ENCODE results near the gene RERE.
"Not testable (repeated sequence)": the region's sequence is repeated elsewhere in the genome, so short reads cannot be mapped to it uniquely, and the experiment has no call there.

RERE gene

DNA sequence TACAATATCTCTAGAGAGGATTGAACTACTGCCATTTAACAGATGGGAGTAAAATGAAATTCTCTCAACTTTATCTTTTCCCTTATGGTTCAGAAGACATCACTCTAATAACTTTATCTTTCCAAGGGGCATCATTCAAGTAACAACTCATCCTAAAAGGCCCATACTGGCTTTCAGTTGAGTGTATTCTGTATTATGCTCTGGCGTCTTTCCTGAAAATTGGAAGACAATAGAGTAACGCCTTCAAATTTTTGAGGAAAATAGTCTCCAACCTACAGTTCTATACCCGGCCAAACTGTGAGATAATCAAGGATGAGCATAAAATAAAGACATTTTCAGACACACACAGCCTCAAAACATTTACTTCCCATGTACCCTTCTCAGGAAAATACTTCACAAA is 103.3 kb downstream of the RERE start:
- DNase-seq: no peak

GRCh38 chr1:8712413-8713231 is 104.8 kb downstream of the RERE start:
- peak; percentile 65 to 87 (median 78) for DNase-seq

DNA sequence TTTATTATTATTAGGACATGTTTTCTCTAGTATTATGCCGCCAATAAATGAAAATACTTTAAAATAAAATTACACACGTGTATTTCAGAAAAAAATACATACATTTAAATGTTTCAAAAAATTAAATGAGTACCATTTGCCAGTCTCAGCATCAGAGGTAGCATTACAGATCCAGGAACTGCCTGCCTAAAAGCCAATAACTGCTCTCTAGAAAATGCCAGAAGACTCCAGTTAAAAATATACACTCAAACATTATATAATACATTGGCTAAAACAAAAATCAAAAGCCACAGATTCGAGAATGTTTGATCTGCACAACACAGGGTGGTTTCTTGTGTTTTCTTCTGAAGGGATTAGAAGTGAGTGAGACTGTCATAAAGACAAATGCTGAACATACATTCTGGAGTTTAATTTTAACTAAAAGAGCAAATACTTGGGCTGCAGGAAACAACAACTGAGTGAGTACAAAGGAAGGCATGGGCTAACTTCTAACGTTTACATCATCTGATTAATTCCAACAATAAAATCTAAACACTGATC is 105.5 kb downstream of the RERE start:
- DNase-seq: peak in 2 of 4 experiments; percentile 2 to 14

DNA sequence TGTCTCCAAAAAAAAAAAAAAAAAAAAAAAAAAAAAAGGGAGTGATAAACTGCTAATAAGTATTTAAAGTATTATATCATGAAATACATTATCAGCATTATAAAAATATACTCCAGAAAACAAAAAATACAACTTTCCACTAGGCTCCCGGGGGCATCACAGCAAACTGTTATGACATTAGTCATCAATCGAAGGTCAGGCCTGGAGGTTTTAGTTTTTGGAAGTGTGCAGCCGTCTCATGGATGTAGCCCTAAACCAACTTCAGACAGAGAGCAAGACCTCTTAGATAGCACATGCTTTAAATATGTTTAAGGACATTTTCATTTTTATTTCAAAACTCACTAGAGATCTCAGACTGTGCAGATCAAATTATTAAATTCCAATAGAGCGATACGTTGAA is 106.3 kb downstream of the RERE start:
- DNase-seq: no peak

DNA sequence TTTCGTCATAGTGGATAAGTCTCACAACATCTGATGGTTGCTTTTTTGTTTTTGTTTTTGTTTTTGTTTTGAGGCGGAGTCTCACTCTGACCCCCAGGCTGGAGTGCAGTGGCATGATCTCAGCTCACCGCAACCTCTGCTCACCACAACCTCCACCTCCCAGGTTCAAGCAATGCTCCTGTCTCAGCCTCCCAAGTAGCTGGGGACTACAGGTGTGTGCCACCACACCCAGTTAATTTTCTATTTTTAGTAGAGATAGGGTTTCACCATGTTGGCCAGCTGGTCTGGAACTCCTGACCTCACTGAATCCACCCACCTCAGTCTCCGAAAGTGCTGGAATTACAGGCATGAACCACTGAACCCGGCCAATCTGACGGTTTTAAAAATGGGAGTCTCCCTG is 109.2 kb downstream of the RERE start:
- no peak for DNase-seq

DNA sequence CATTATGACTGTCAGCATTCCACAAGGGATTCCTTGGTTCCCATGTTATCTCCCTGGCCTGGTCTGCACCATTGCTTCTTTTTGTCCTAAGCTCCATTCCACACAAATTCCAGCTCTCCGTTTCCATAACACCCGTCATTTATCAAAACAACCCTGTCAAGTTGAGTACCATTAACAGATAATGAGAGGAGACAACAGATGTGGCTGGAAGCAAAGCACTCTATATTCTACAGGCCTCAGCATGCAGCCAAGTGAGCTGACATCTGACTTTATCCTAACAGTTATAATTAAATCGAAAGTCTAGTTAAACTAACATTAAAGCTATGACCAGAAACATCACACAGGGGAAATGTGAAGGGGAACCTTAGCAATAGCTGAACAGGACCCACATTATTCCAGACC is 110.4 kb downstream of the RERE start:
- no peak for DNase-seq

DNA sequence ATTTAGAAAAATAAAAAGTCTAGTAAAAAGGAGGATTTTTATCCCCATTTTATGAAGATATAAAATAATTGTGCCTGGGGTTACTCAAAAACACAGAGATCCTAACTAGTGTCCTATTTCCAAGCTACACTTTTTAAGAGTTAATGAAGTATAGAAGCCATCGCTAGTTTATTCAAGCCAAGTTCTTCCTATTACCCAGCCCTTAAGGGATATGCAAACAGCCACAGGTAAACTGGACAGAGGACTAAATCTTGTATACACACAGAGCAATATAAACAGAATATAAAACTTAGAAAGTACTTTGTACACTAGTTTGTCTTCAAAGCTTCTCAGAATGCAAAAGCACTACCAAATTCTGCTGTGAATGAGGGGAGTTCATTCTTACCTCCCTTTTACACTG is 111.1 kb downstream of the RERE start:
- no peak for DNase-seq

- no peak for DNase-seq
These were observed 112.5 kb downstream of the RERE start for GRCh38 chr1:8704866-8705506.

DNA sequence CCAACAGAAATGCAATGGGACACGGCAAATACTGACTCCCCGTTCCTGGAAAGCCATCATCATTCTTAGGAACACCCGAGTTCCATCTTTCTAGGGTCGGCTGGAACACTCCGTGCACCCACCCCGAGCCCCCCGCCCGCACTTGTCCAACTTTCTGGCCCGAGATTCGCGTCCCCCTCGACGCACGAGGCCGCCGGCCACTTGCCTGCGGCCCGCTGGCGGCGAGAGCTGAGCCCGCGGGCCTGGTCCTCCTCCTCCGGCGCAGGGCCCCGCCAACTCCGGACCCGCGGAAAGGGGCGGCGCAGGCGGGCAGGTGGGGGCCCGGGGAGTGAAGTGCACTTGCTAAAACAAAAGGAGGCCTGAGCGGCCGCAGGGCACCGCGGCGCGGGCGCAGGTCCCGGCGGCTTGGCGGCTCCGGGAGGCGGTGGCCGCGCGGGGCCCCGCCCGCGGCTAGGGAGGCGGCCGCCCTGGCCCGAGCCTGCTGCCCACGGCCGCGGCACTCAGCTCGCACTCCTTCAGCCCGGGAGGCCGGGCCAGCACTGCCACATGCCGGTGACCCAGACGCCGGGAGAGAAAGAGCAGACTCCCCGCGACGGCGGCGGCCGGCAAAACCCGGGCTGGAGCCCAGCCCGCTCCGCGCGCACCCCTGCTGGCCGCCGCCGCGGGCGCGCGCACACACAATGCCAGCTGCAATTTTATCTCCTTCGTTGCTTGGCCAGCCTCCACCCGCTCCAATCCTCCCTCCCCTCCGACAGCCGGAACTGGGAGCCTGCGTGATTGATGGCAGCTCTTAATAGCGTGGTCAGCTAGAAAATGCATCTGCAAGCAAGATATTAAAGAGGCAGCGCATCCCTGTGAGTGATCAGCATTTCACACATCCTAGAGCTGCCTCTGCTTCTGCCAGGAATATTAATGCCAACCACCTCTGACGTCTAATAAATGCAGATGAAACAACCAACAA is 114.3 kb downstream of the RERE start:
- DNase-seq: peak; percentile 92 to 96 (median 94)

GRCh38 chr1:8702472-8702849 is 115.0 kb downstream of the RERE start:
- peak in 1 of 4 experiments; percentile 36 for DNase-seq

DNA sequence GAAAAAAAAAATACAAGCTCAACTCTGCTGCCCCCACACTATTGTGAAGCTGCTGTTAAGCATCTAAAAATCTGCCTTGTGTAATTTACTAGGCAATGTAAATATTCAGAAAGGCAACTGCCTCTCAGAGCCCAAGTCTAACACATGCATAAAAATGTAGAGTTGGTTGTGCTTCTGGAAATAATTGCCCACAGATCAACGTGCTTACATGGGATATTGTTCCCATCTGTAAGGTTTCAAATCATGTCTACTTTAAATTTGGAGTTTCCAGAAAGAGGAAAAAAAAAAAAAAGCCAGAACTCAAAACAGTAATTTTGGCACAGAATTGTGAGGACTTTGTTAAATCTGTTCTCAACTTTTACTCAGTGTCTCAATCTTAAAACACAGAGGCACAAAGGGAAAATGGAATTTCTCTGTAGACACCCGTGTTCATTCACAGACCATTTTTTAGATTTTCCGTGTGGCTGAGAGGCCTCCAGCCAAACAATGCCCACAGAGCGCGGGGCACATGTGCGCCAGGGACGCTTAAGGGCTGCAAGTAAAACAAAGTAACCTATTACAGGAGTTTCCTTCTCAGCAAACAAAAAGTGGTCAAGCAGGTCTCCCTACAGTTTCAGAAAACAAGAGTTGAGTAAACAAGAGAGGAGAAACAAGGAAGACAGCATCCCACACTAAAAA is 115.5 kb downstream of the RERE start:
- DNase-seq: peak; percentile 14 to 49 (median 22)

DNA sequence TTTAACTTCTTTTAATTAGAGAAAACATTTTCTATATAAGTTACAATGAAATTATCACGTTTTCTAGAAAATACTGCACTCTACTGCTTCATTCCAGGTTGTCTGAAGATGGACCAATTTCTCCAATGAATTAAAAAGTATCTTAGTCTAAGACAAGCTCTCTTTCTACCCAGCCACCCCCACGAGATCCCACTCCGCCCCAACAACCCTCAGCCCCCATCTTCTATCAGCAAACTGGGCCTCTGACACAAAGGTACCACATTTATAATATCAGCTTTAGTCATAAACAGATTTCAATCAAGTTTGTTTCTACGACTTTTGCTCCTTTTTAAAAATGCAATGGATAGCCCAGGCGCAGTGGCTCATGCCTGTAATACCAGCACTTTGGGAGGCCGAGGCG is 117.8 kb downstream of the RERE start:
- DNase-seq: no peak

DNA sequence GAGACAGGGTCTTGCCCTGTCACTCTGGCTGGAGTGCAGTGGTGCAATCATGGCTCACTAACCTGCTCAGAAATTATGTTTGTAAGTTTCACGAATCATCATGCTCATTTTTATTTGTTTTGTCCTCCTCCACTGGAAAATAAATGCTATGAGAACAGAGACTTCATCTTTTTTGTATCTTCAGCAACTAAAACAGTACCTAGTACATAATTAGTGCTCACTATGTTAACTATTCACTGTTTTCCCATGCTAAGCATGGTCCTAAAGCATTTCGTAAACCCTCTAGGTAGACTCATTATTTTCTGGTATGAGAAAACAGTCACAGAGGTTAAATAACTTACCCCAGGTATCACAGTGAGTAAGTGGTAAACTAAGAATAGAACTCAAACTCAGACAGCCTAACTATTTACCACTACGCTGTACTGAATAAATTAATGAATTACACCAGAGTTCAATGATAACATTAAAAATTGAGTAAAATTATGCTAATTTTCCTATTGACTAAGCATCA is 118.4 kb downstream of the RERE start:
- DNase-seq: no peak

DNA sequence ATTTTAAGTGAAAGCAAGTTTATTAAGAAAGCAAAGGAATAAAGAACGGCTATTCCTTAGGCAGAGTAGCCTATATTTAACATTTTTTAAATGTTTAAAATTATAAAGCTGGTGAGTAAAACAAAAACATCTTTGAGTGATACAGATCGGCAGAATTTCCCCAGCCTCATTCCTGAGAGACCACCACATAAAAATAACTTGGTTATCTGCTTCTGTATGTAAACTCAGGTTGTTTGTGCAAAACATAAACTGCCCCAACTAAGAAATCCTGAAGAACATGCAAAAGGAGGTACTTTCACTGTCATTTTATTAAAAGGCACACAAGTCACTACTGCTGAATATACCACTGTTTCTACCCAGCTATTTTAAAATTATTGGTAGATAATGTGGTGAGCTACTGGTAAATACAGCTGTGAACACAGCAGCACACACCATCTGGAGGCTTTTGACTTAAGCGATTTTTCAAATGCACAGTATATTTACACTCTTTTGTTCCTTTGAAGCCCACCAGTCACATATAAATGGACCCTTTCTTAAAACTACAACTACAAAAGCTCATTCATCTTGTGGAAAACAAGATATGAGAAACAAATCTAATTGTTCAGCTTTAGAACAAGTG is 119.3 kb downstream of the RERE start:
- DNase-seq: no peak

GRCh38 chr1:8695442-8695841 is 122.0 kb downstream of the RERE start:
- DNase-seq: not testable (repeated sequence)

DNA sequence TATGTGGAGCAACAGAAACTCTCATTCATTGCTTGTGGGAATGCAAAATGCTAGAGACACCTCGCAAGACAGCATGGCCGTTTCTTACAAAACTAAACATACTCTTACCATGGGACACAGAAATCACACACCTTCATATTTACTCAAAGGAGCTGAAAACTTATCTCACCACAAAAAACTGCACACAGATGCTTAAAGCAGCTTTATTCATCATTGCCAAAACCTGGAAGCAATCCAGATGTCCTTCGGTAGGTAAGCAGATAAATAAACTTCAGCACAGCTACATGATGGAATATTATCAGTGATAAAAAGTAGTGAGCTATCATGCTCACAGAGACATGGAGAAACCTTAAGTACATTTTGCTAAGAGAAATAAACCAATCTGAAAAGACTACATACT is 124.3 kb downstream of the RERE start:
- DNase-seq: no peak

GRCh38 chr1:8691662-8692061 is 125.8 kb downstream of the RERE start:
- DNase-seq: no peak

DNA sequence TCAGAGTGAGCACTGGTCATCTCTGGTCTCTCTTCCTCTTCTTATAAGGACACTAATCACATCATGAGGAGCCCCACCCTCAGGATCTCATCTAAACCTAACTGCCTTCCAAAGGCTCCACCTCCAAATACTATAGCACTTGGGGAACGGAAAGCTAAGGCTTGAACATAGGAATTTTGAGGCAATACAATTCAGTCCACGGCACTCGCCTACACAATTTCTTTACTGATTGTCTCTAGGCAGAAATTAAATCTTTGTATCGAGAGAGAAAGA is 127.3 kb downstream of the RERE start:
- no peak for DNase-seq

GRCh38 chr1:8689431-8690252 is 127.8 kb downstream of the RERE start:
- no peak for DNase-seq

- peak in 1 of 4 experiments; percentile 30 for DNase-seq
These were observed 129.9 kb downstream of the RERE start for GRCh38 chr1:8687538-8687937.

- DNase-seq: peak; percentile 9 to 49 (median 29)
These were observed 130.4 kb downstream of the RERE start for GRCh38 chr1:8687039-8687438.
